GM12865 (cell line): Measurements from ENCODE around the gene AIFM2.

ENCODE experiments used
- DNase-seq: peaks from one replicate; pipeline ENCODE4 v3.0.0; 2010; ENCODE audit warnings: low read depth
- H3K4me3 ChIP-seq: 2 replicates; pipeline ENCODE4 v1.5.1; 2011; ENCODE audit warnings: mild to moderate bottlenecking, low read depth, low read length, control low read depth
- TF ChIP-seq, protein P1 (sequence below): IDR thresholded peaks from 2 replicates; pipeline ENCODE4 v1.5.1; 2011; ENCODE audit warnings: low read length, control low read depth, low read depth, inconsistent platforms; ENCODE audit not compliant: insufficient read depth; ENCODE audit errors: missing control alignments

Gene AIFM2

DNA sequence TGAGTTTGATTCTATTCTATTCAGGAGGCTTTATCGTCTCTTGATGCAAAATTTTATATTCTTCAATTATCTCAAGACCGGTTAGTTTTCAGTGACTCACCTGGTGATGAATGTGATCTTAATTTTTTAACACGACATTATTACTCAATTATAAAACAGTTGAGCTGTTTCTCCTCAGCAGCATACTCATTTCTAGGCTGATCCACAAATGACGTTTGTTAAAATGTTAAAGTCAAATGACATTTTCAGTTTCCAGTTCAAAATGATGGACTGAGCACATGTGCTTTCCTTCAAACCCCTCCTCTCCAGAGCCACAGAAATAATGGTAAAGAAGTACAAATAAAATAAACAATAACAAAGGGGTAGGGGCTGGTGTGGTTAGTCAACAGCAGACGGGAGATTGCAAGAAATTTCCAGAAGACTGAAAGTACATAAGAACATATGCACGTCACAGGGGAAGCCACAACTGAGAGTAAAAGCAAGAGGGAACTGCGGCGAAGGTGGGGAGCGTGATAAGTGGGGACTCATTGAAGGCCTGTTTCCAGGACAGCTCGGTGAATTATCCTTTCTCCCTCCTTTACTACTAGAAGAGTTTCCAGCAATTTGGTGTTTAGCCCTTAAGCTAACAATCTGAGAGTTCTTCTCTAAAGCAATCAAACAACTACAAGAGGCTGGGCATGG, 69.1 kb downstream of the AIFM2 start:
- TF ChIP-seq, protein P1, sequence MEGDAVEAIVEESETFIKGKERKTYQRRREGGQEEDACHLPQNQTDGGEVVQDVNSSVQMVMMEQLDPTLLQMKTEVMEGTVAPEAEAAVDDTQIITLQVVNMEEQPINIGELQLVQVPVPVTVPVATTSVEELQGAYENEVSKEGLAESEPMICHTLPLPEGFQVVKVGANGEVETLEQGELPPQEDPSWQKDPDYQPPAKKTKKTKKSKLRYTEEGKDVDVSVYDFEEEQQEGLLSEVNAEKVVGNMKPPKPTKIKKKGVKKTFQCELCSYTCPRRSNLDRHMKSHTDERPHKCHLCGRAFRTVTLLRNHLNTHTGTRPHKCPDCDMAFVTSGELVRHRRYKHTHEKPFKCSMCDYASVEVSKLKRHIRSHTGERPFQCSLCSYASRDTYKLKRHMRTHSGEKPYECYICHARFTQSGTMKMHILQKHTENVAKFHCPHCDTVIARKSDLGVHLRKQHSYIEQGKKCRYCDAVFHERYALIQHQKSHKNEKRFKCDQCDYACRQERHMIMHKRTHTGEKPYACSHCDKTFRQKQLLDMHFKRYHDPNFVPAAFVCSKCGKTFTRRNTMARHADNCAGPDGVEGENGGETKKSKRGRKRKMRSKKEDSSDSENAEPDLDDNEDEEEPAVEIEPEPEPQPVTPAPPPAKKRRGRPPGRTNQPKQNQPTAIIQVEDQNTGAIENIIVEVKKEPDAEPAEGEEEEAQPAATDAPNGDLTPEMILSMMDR, result no peak
- H3K4me3 ChIP-seq, result no peak overlapping the region
- DNase-seq, result no peak
